Loucy (cell line): Measurements from ENCODE around the gene ALS2CL.

Experiments used
- H2AFZ ChIP-seq: fragments of 200-600 bp; sonication (generic); 2 replicates; pipeline ENCODE4 v1.6.0; 2016; ENCODE audit warnings: antibody characterized with exemption, mild to moderate bottlenecking, low read length, moderate library complexity
- H3F3A ChIP-seq: fragments of 200-600 bp; 2 replicates; pipeline ENCODE4 v1.6.0; 2016; ENCODE audit warnings: antibody characterized with exemption, low read depth, mild to moderate bottlenecking
- H3K27me3 ChIP-seq: fragments of 200-600 bp; sonication (generic); 2 replicates; pipeline ENCODE4 v1.6.1; 2014; ENCODE audit warnings: low read length, mild to moderate bottlenecking; ENCODE audit not compliant: insufficient read depth, poor library complexity, severe bottlenecking
- H3K36me3 ChIP-seq: fragments of 200-600 bp; sonication (generic); 2 replicates; pipeline ENCODE4 v1.6.1; 2016; ENCODE audit warnings: low read length; ENCODE audit not compliant: insufficient read depth
- H3K4me1 ChIP-seq: fragments of 200-600 bp; sonication (generic); 2 replicates; pipeline ENCODE4 v1.5.1; 2014; ENCODE audit warnings: low read length, mild to moderate bottlenecking; ENCODE audit not compliant: insufficient read depth, poor library complexity, severe bottlenecking
- H3K4me2 ChIP-seq: fragments of 200-600 bp; sonication (generic); 2 replicates; pipeline ENCODE4 v1.6.0; 2014; ENCODE audit warnings: antibody characterized with exemption, low read length, low read depth, mild to moderate bottlenecking; ENCODE audit not compliant: poor library complexity, severe bottlenecking
- H3K4me3 ChIP-seq: fragments of 200-600 bp; sonication (generic); 2 replicates; pipeline ENCODE4 v1.5.1; 2014; ENCODE audit warnings: low read length, mild to moderate bottlenecking, mixed read lengths; ENCODE audit not compliant: poor library complexity, severe bottlenecking
- H3K79me2 ChIP-seq: fragments of 200-600 bp; sonication (generic); 2 replicates; pipeline ENCODE4 v1.6.1; 2014; ENCODE audit warnings: low read length; ENCODE audit not compliant: insufficient read depth
- H3K9ac ChIP-seq: fragments of 200-600 bp; sonication (generic); 2 replicates; pipeline ENCODE4 v1.6.0; 2014; ENCODE audit warnings: mild to moderate bottlenecking, low read depth, low read length, moderate library complexity; ENCODE audit not compliant: poor library complexity, severe bottlenecking
- H3K9me2 ChIP-seq: fragments of 200-600 bp; sonication (generic); replicated peaks from 2 replicates; pipeline ENCODE4 v1.6.1; 2016; ENCODE audit warnings: low read depth, low read length, mixed read lengths
- H3K9me3 ChIP-seq: fragments of 200-600 bp; sonication (generic); 2 replicates; pipeline ENCODE4 v1.6.1; 2014; ENCODE audit warnings: mild to moderate bottlenecking, antibody characterized with exemption, low read length, low read depth; ENCODE audit not compliant: insufficient read depth
- H4K20me1 ChIP-seq: fragments of 200-600 bp; sonication (generic); 2 replicates; pipeline ENCODE4 v1.6.0; 2014; ENCODE audit warnings: antibody characterized with exemption, low read length, mild to moderate bottlenecking; ENCODE audit not compliant: insufficient read depth, poor library complexity, severe bottlenecking
- CTCF ChIP-seq: fragments of 200-600 bp; sonication (generic); conservative IDR thresholded peaks from 2 replicates; pipeline ENCODE4 v1.5.1; 2014; ENCODE audit warnings: mild to moderate bottlenecking, antibody characterized with exemption, low read length
- EZH2phosphoT487 ChIP-seq: fragments of 200-600 bp; IDR thresholded peaks from 2 replicates; pipeline ENCODE4 v1.6.1; 2018; ENCODE audit warnings: antibody characterized with exemption, mild to moderate bottlenecking, moderate library complexity, borderline replicate concordance

The ALS2CL gene

GRCh38 chr3:46729038-46729437 is 35.6 kb upstream of the ALS2CL start:
- H3K36me3 ChIP-seq = no peaks in the 10 kb centered on the region
- no peak overlapping the region for H3K4me2 ChIP-seq
- no peaks in the 10 kb centered on the region for H3K9me2 ChIP-seq
- H4K20me1 ChIP-seq = no peaks in the 10 kb centered on the region
- H3K27me3 ChIP-seq = no peaks in the 10 kb centered on the region
- H3K9ac ChIP-seq = no peak overlapping the region
- no peaks in the 10 kb centered on the region for H3F3A ChIP-seq
- TF ChIP-seq EZH2phosphoT487 (no peak), CTCF (no peak)
- H2AFZ ChIP-seq = no peak overlapping the region
- H3K4me1 ChIP-seq = no peaks in the 10 kb centered on the region
- H3K9me3 ChIP-seq = no peaks in the 10 kb centered on the region
- H3K4me3 ChIP-seq = no peak overlapping the region
- H3K79me2 ChIP-seq = no peaks in the 10 kb centered on the region

- no peaks in the 10 kb centered on the region for H3K79me2 ChIP-seq
- no peaks in the 10 kb centered on the region for H3K36me3 ChIP-seq
- no peaks in the 10 kb centered on the region for H4K20me1 ChIP-seq
- H3K9me2 ChIP-seq = no peaks in the 10 kb centered on the region
- H3K27me3 ChIP-seq = no peaks in the 10 kb centered on the region
- H3K4me1 ChIP-seq = no peaks in the 10 kb centered on the region
- no peak overlapping the region for H3K4me3 ChIP-seq
- no peak overlapping the region for H3K9ac ChIP-seq
- TF ChIP-seq CTCF = no peak
- no peak for TF ChIP-seq EZH2phosphoT487
- no peaks in the 10 kb centered on the region for H3F3A ChIP-seq
- H3K4me2 ChIP-seq = no peak overlapping the region
- no peak overlapping the region for H2AFZ ChIP-seq
- H3K9me3 ChIP-seq = no peaks in the 10 kb centered on the region
Observed at GRCh38 chr3:46725621-46726314, 32.3 kb upstream of the ALS2CL start.

- Histone ChIP-seq H3K36me3 (no peaks in the 10 kb centered on the region), H4K20me1 (no peaks in the 10 kb centered on the region), H3K4me2 (no peak overlapping the region), H3K9ac (no peak overlapping the region), H3K79me2 (no peaks in the 10 kb centered on the region), H3F3A (no peaks in the 10 kb centered on the region), H3K9me3 (no peaks in the 10 kb centered on the region), H3K4me3 (no peak overlapping the region), H3K27me3 (no peaks in the 10 kb centered on the region), H3K9me2 (no peaks in the 10 kb centered on the region), H2AFZ (no peak overlapping the region), H3K4me1 (no peaks in the 10 kb centered on the region)
- TF ChIP-seq CTCF (no peak), EZH2phosphoT487 (no peak)
Observed at GRCh38 chr3:46724424-46724823, 30.9 kb upstream of the ALS2CL start.
